ENCODE results near the gene C7.

Gene C7

GRCh38 chr5:40981420-40981819, 72.1 kb downstream of the C7 start:
- no peak overlapping the region for H3K4me2 ChIP-seq (ENCODE audit: low read length)
- no peak overlapping the region for H3K4ac ChIP-seq (ENCODE audit: low read depth, low read length)
- no peak overlapping the region for H2AK5ac ChIP-seq (ENCODE audit: low read length)
- no peak overlapping the region for H4K12ac ChIP-seq (ENCODE audit: low read depth, low read length)
- H3K79me1 ChIP-seq (ENCODE audit: low read length): no peaks in the 10 kb centered on the region
- H2AFZ ChIP-seq (ENCODE audit: insufficient read depth, low read length, poor library complexity): no peak overlapping the region
- H3K27me3 ChIP-seq (ENCODE audit: insufficient read depth, low read length): no peaks in the 10 kb centered on the region
- H2BK5ac ChIP-seq (ENCODE audit: low read depth, low read length, poor library complexity): no peak overlapping the region
- H3K79me2 ChIP-seq (ENCODE audit: control insufficient read depth, insufficient read depth, low read length, poor library complexity): no peaks in the 10 kb centered on the region
- H4K91ac ChIP-seq (ENCODE audit: low read depth, low read length): no peak overlapping the region
- no peak overlapping the region for H3K23ac ChIP-seq (ENCODE audit: low read length)
- H3K14ac ChIP-seq (ENCODE audit: low read length): no peak overlapping the region
- H3K18ac ChIP-seq (ENCODE audit: low read length): no peak overlapping the region
- no peak overlapping the region for H3K27ac ChIP-seq (ENCODE audit: low read depth, low read length)
- H3K9ac ChIP-seq (ENCODE audit: low read length): no peak overlapping the region
- H3K9me3 ChIP-seq (ENCODE audit: insufficient read depth, low read depth, low read length): no peaks in the 10 kb centered on the region
- H3K4me3 ChIP-seq (ENCODE audit: low read depth, low read length): no peak overlapping the region
- no peak for DNase-seq
- H2BK120ac ChIP-seq (ENCODE audit: insufficient read depth, low read length, poor library complexity): no peak overlapping the region
- no peak overlapping the region for H2BK12ac ChIP-seq (ENCODE audit: low read length)
- no peaks in the 10 kb centered on the region for H3K36me3 ChIP-seq (ENCODE audit: control insufficient read depth in 1 of 2, insufficient read depth in 2 of 2, low read length in 2 of 2)
- no peak overlapping the region for H4K8ac ChIP-seq (ENCODE audit: low read depth, low read length)
- no CpG with 5 or more reads among the region's 9 CpGs for WGBS (ENCODE audit: extremely low coverage, insufficient coverage, insufficient read length)
- H3K4me1 ChIP-seq (ENCODE audit: control insufficient read depth in 1 of 2, insufficient read depth in 2 of 2, low read length in 2 of 2): no peaks in the 10 kb centered on the region

GRCh38 chr5:40983781-40984180, 74.5 kb downstream of the C7 start:
- Histone ChIP-seq H2BK120ac (ENCODE audit: insufficient read depth, low read length, poor library complexity) (no peak overlapping the region), H3K79me2 (ENCODE audit: control insufficient read depth, insufficient read depth, low read length, poor library complexity) (no peaks in the 10 kb centered on the region), H3K36me3 (ENCODE audit: control insufficient read depth in 1 of 2, insufficient read depth in 2 of 2, low read length in 2 of 2) (no peaks in the 10 kb centered on the region), H2AK5ac (ENCODE audit: low read length) (no peak overlapping the region), H3K79me1 (ENCODE audit: low read length) (no peaks in the 10 kb centered on the region), H3K9ac (ENCODE audit: low read length) (no peak overlapping the region), H3K27me3 (ENCODE audit: insufficient read depth, low read length) (no peaks in the 10 kb centered on the region), H2AFZ (ENCODE audit: insufficient read depth, low read length, poor library complexity) (no peak overlapping the region), H3K4ac (ENCODE audit: low read depth, low read length) (no peak overlapping the region), H3K4me2 (ENCODE audit: low read length) (no peak overlapping the region), H4K91ac (ENCODE audit: low read depth, low read length) (no peak overlapping the region), H3K23ac (ENCODE audit: low read length) (no peak overlapping the region), H3K9me3 (ENCODE audit: insufficient read depth, low read depth, low read length) (no peaks in the 10 kb centered on the region), H2BK5ac (ENCODE audit: low read depth, low read length, poor library complexity) (no peak overlapping the region), H3K27ac (ENCODE audit: low read depth, low read length) (no peak overlapping the region), H3K4me3 (ENCODE audit: low read depth, low read length) (no peak overlapping the region), H3K18ac (ENCODE audit: low read length) (no peak overlapping the region), H2BK12ac (ENCODE audit: low read length) (no peak overlapping the region), H3K4me1 (ENCODE audit: control insufficient read depth in 1 of 2, insufficient read depth in 2 of 2, low read length in 2 of 2) (no peaks in the 10 kb centered on the region), H4K8ac (ENCODE audit: low read depth, low read length) (no peak overlapping the region), H3K14ac (ENCODE audit: low read length) (no peak overlapping the region), H4K12ac (ENCODE audit: low read depth, low read length) (no peak overlapping the region)
- peak in 1 of 2 donors; percentile 9 for DNase-seq
- no CpG with 5 or more reads among the region's 3 CpGs for WGBS (ENCODE audit: extremely low coverage, insufficient coverage, insufficient read length)

GRCh38 chr5:40984884-40985283, 75.6 kb downstream of the C7 start:
- Histone ChIP-seq H3K27me3 (ENCODE audit: insufficient read depth, low read length) (no peaks in the 10 kb centered on the region), H3K4me2 (ENCODE audit: low read length) (no peak overlapping the region), H3K9ac (ENCODE audit: low read length) (no peak overlapping the region), H3K23ac (ENCODE audit: low read length) (no peak overlapping the region), H2BK5ac (ENCODE audit: low read depth, low read length, poor library complexity) (no peak overlapping the region), H3K79me1 (ENCODE audit: low read length) (no peaks in the 10 kb centered on the region), H3K9me3 (ENCODE audit: insufficient read depth, low read depth, low read length) (no peaks in the 10 kb centered on the region), H4K91ac (ENCODE audit: low read depth, low read length) (no peak overlapping the region), H3K36me3 (ENCODE audit: control insufficient read depth in 1 of 2, insufficient read depth in 2 of 2, low read length in 2 of 2) (no peaks in the 10 kb centered on the region), H2AK5ac (ENCODE audit: low read length) (no peak overlapping the region), H3K14ac (ENCODE audit: low read length) (no peak overlapping the region), H4K12ac (ENCODE audit: low read depth, low read length) (no peak overlapping the region), H4K8ac (ENCODE audit: low read depth, low read length) (no peak overlapping the region), H3K27ac (ENCODE audit: low read depth, low read length) (no peak overlapping the region), H3K4me3 (ENCODE audit: low read depth, low read length) (no peak overlapping the region), H3K79me2 (ENCODE audit: control insufficient read depth, insufficient read depth, low read length, poor library complexity) (no peaks in the 10 kb centered on the region), H2AFZ (ENCODE audit: insufficient read depth, low read length, poor library complexity) (no peak overlapping the region), H3K18ac (ENCODE audit: low read length) (no peak overlapping the region), H3K4me1 (ENCODE audit: control insufficient read depth in 1 of 2, insufficient read depth in 2 of 2, low read length in 2 of 2) (no peaks in the 10 kb centered on the region), H2BK12ac (ENCODE audit: low read length) (no peak overlapping the region), H2BK120ac (ENCODE audit: insufficient read depth, low read length, poor library complexity) (no peak overlapping the region), H3K4ac (ENCODE audit: low read depth, low read length) (no peak overlapping the region)
- DNase-seq: no peak
- no CpG with 5 or more reads among the region's 3 CpGs for WGBS (ENCODE audit: extremely low coverage, insufficient coverage, insufficient read length)

- no peaks in the 10 kb centered on the region for H3K4me1 ChIP-seq (ENCODE audit: control insufficient read depth in 1 of 2, insufficient read depth in 2 of 2, low read length in 2 of 2)
Observed at GRCh38 chr5:40985501-40985900, 76.2 kb downstream of the C7 start.

More at GRCh38 chr5:40985501-40985900, 76.2 kb downstream of the C7 start:
- Histone ChIP-seq H2AK5ac (ENCODE audit: low read length) (no peak overlapping the region), H2BK120ac (ENCODE audit: insufficient read depth, low read length, poor library complexity) (no peak overlapping the region), H3K4me2 (ENCODE audit: low read length) (no peak overlapping the region), H4K12ac (ENCODE audit: low read depth, low read length) (no peak overlapping the region), H4K8ac (ENCODE audit: low read depth, low read length) (no peak overlapping the region), H2AFZ (ENCODE audit: insufficient read depth, low read length, poor library complexity) (no peak overlapping the region), H3K36me3 (ENCODE audit: control insufficient read depth in 1 of 2, insufficient read depth in 2 of 2, low read length in 2 of 2) (no peaks in the 10 kb centered on the region), H3K9me3 (ENCODE audit: insufficient read depth, low read depth, low read length) (no peaks in the 10 kb centered on the region), H3K14ac (ENCODE audit: low read length) (no peak overlapping the region), H3K9ac (ENCODE audit: low read length) (no peak overlapping the region), H4K91ac (ENCODE audit: low read depth, low read length) (no peak overlapping the region), H3K27ac (ENCODE audit: low read depth, low read length) (no peak overlapping the region), H3K4ac (ENCODE audit: low read depth, low read length) (no peak overlapping the region), H3K27me3 (ENCODE audit: insufficient read depth, low read length) (no peaks in the 10 kb centered on the region), H2BK5ac (ENCODE audit: low read depth, low read length, poor library complexity) (no peak overlapping the region), H3K79me1 (ENCODE audit: low read length) (no peaks in the 10 kb centered on the region), H2BK12ac (ENCODE audit: low read length) (no peak overlapping the region), H3K4me3 (ENCODE audit: low read depth, low read length) (no peak overlapping the region), H3K18ac (ENCODE audit: low read length) (no peak overlapping the region), H3K23ac (ENCODE audit: low read length) (no peak overlapping the region), H3K79me2 (ENCODE audit: control insufficient read depth, insufficient read depth, low read length, poor library complexity) (no peaks in the 10 kb centered on the region)
- no peak for DNase-seq
- no CpG with 5 or more reads among the region's 4 CpGs for WGBS (ENCODE audit: extremely low coverage, insufficient coverage, insufficient read length)

Data from trophoblast cell (in vitro differentiated cells and primary cell).